Measurements from ENCODE around the gene UBD. TPM values are rescaled to one million over a fixed set of nuclear protein-coding genes. Genes with fewer than 3 reads are reported as not detected.
A peak's percentile ranks its signal among the peaks of the same experiment; 100 is the strongest.

The UBD gene
- total and polyA plus RNA-seq, 9 of the 15 experiments (the other 6 are each of a cell fraction or from before 2014, with no cell fraction given) = not detected

DNA sequence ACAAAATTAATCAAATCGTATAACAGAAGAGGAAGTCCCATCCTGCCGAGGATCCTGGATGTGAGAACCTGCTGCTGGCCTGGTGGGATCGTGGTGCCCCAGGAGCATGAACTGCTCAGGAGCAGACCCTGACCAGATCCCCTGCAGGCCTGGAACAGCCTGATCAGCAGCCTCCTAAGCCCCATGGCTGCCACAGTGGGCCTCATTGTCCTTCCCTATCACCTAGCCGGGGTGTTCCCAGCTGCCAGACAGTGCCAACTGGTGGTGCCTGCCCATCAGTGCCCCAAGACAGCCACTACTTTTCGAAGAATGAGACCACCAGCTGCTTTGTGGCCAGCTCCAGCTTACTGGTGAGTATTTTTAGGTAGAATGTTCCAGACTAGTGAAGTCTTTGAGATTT lies 52.2 kb downstream of the UBD start:
- no TSS peak for BruUV-seq (replicated peaks)
- POLR2A ChIA-PET = no interaction called here
- TF ChIP-seq DACH1 (IDR thresholded peaks at IDR 0.05; ENCODE audit: partially characterized antibody) (no peak), NUFIP1 (IDR thresholded peaks at IDR 0.05; ENCODE audit: partially characterized antibody) (no peak), MAFK (IDR thresholded peaks at IDR 0.05; ENCODE audit: low read length) (no peak), SMC3 (conservative IDR thresholded peaks at IDR 0.05; ENCODE audit: insufficient read depth, low read depth, low read length) (no peak), RFX7 (CRISPR knock-in tag; IDR thresholded peaks at IDR 0.05) (no peak), KAT8 (IDR thresholded peaks at IDR 0.05; ENCODE audit: low read depth) (no peak)
- TF ChIP-seq, protein P1, sequence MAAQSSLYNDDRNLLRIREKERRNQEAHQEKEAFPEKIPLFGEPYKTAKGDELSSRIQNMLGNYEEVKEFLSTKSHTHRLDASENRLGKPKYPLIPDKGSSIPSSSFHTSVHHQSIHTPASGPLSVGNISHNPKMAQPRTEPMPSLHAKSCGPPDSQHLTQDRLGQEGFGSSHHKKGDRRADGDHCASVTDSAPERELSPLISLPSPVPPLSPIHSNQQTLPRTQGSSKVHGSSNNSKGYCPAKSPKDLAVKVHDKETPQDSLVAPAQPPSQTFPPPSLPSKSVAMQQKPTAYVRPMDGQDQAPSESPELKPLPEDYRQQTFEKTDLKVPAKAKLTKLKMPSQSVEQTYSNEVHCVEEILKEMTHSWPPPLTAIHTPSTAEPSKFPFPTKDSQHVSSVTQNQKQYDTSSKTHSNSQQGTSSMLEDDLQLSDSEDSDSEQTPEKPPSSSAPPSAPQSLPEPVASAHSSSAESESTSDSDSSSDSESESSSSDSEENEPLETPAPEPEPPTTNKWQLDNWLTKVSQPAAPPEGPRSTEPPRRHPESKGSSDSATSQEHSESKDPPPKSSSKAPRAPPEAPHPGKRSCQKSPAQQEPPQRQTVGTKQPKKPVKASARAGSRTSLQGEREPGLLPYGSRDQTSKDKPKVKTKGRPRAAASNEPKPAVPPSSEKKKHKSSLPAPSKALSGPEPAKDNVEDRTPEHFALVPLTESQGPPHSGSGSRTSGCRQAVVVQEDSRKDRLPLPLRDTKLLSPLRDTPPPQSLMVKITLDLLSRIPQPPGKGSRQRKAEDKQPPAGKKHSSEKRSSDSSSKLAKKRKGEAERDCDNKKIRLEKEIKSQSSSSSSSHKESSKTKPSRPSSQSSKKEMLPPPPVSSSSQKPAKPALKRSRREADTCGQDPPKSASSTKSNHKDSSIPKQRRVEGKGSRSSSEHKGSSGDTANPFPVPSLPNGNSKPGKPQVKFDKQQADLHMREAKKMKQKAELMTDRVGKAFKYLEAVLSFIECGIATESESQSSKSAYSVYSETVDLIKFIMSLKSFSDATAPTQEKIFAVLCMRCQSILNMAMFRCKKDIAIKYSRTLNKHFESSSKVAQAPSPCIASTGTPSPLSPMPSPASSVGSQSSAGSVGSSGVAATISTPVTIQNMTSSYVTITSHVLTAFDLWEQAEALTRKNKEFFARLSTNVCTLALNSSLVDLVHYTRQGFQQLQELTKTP (IDR thresholded peaks at IDR 0.05; ENCODE audit: low read depth in 1 of 2, partially characterized antibody in 2 of 2) = no peak
- H3K4me3 ChIP-seq = no peak overlapping the region
- H3K9ac ChIP-seq (ENCODE audit: insufficient read depth in 1 of 2, low read depth in 2 of 2, low read length in 2 of 2) = peak overlapping the region in 1 of 2 experiments; percentile 27; a peak in 1 of 4 replicates
- H3K79me2 ChIP-seq (ENCODE audit: control insufficient read depth, insufficient read depth, low read length) = no peaks in the 10 kb centered on the region
- H4K20me1 ChIP-seq (replicated peaks; ENCODE audit: control insufficient read depth, insufficient read depth, low read length) = 0 out of 2 replicates have a peak, but pooled peaks cover 2% of the 10 kb centered on the region
- CTCF ChIA-PET (ENCODE audit: low intra/inter-chr PET ratio) = no interaction called here
- peaks cover 9 to 63% of the 10 kb centered on the region in 2 experiments for H3K27me3 ChIP-seq (ENCODE audit: control insufficient read depth in 2 of 2, insufficient read depth in 2 of 2, low read length in 2 of 2)
- intact Hi-C loops (cut with micrococcal nuclease) (no loop called here), in situ Hi-C loops (cut with MboI) (no loop called here)
- no peaks in the 10 kb centered on the region for H3K9me1 ChIP-seq (ENCODE audit: control insufficient read depth, insufficient read depth, low read length)
- no peaks in the 10 kb centered on the region for H3K4me1 ChIP-seq (replicated peaks in 1 of 2; ENCODE audit: control insufficient read depth in 2 of 2, insufficient read depth in 2 of 2, low read length in 2 of 2)
- FAIRE-seq (no peak), DNase-seq (ENCODE audit: extremely low read depth in 1 of 4, low spot score in 3 of 4) (no peak), ATAC-seq (no peak)
- no peaks in the 10 kb centered on the region for H3K36me3 ChIP-seq (ENCODE audit: control insufficient read depth, insufficient read depth, low read length)
- H3K4me2 ChIP-seq (ENCODE audit: insufficient read depth, low read length) = no peak overlapping the region
- H3K9me3 ChIP-seq (replicated peaks; ENCODE audit: control insufficient read depth, insufficient read depth, low read depth, low read length) = no peaks in the 10 kb centered on the region
- WGBS (ENCODE audit: insufficient coverage, low coverage, missing lambda C conversion rate) = 1% methylated on average over 5 of the region's 5 CpGs
- H2AFZ ChIP-seq (ENCODE audit: low read depth, low read length) = no peak overlapping the region
- no peak overlapping the region for H3K27ac ChIP-seq (ENCODE audit: extremely low read depth, low read depth, low read length)
